Keratinocyte (primary cell): Measurements from ENCODE around the gene WFS1. TPM values are rescaled to one million over a fixed set of nuclear protein-coding genes. Genes with fewer than 3 reads are reported as not detected.

Experiments used
- DNase-seq: peaks from one replicate; pipeline ENCODE4 v3.0.0-alpha.2; 2011; ENCODE audit warnings: low read depth, missing footprints, low spot score
- FAIRE-seq: peaks from 2 replicates; lab custom pipeline; 2011; peaks lifted over from hg19 to GRCh38; lab: Jason Lieb, UNC
- H2AFZ ChIP-seq: 2 replicates; pipeline ENCODE4 v1.6.0; 2012; ENCODE audit warnings: low read length, control low read depth, inconsistent platforms; ENCODE audit not compliant: control insufficient read depth
- H3K27ac ChIP-seq: 2 replicates; pipeline ENCODE4 v1.5.1; 2011; ENCODE audit warnings: low read length; ENCODE audit not compliant: control insufficient read depth, insufficient read depth
- H3K27me3 ChIP-seq: 3 replicates; pipeline ENCODE4 v1.6.0; 2011; ENCODE audit warnings: low read length; ENCODE audit not compliant: control insufficient read depth, insufficient read depth; ENCODE audit errors: extremely low read depth
- H3K36me3 ChIP-seq, 2 experiments: 2 replicates in 1 of 2; 3 replicates in 1 of 2; pipeline ENCODE4 v1.5.1; 2011; ENCODE audit warnings: low read length in 2 of 2, mild to moderate bottlenecking in 1 of 2; ENCODE audit not compliant: control insufficient read depth in 2 of 2, insufficient read depth in 2 of 2; ENCODE audit errors: extremely low read depth in 1 of 2
- H3K4me1 ChIP-seq: 3 replicates; pipeline ENCODE4 v1.5.1; 2011; ENCODE audit warnings: low read length; ENCODE audit not compliant: control insufficient read depth, insufficient read depth; ENCODE audit errors: extremely low read depth
- H3K4me2 ChIP-seq: 3 replicates; pipeline ENCODE4 v1.6.0; 2011; ENCODE audit warnings: low read depth, low read length; ENCODE audit not compliant: control insufficient read depth, insufficient read depth; ENCODE audit errors: extremely low read depth
- H3K4me3 ChIP-seq, 3 experiments: fragments of 200-600 bp in 1 of 3; sonication (generic) in 1 of 3; 2 replicates in 2 of 3; 3 replicates in 1 of 3; pipeline ENCODE4 v1.5.1; 2011 to 2016; ENCODE audit warnings: low read length in 3 of 3, mild to moderate bottlenecking in 3 of 3, control low read depth in 2 of 3, inconsistent platforms in 1 of 3, low read depth in 1 of 3, mixed read lengths in 1 of 3, mixed run types in 1 of 3, moderate library complexity in 1 of 3; ENCODE audit not compliant: control insufficient read depth in 2 of 3, insufficient read depth in 2 of 3; ENCODE audit errors: extremely low read depth in 1 of 3
- H3K79me2 ChIP-seq: 2 replicates; pipeline ENCODE4 v1.6.0; 2012; ENCODE audit warnings: low read length; ENCODE audit not compliant: control insufficient read depth, insufficient read depth
- H3K9ac ChIP-seq: 3 replicates; pipeline ENCODE4 v1.6.0; 2011; ENCODE audit warnings: low read length; ENCODE audit not compliant: control insufficient read depth, insufficient read depth; ENCODE audit errors: extremely low read depth
- H3K9me1 ChIP-seq: 3 replicates; pipeline ENCODE4 v1.6.0; 2011; ENCODE audit warnings: low read length; ENCODE audit not compliant: control insufficient read depth, insufficient read depth; ENCODE audit errors: extremely low read depth
- H3K9me3 ChIP-seq: 2 replicates; pipeline ENCODE4 v1.5.1; 2012; ENCODE audit warnings: low read depth, low read length; ENCODE audit not compliant: control insufficient read depth
- H4K20me1 ChIP-seq: 3 replicates; pipeline ENCODE4 v1.6.0; 2011; ENCODE audit warnings: low read length; ENCODE audit not compliant: control insufficient read depth, insufficient read depth; ENCODE audit errors: extremely low read depth
- EZH2 ChIP-seq: IDR thresholded peaks from one replicate; pipeline ENCODE4 v1.6.1; 2012; ENCODE audit warnings: inconsistent platforms, mild to moderate bottlenecking, low read length, moderate library complexity
- dilution Hi-C: fragments of 300-500 bp; cut with MboI; formaldehyde crosslinking; loops from one replicate; pipeline ENCODE4 v1.7.0; 2020; ENCODE audit warnings: low sequenced_read_pairs; ENCODE audit not compliant: extremely low pct_ligation_motif_present
- polyA plus RNA-seq, 5 experiments: library from polyadenylated mRNA; depleted of rRNA in 3 of 5; stranded (reverse) in 3 of 5; stranded (forward) in 1 of 5; unstranded in 1 of 5; fragments of >200 nt; gene quantifications; 1 replicate in 1 of 5; 2 replicates in 3 of 5; 3 replicates in 1 of 5; pipeline versions ENCODE4 v1.2.1 to v1.2.3, GENCODE V29; 2011 to 2012; ENCODE audit warnings: missing spikeins in 2 of 5, low read depth in 1 of 5, low replicate concordance in 1 of 5
- TF ChIP-seq, protein P1 (sequence below), 3 experiments: IDR thresholded peaks in 1 of 3; conservative IDR thresholded peaks in 1 of 3; optimal IDR thresholded peaks in 1 of 3; 2 replicates in 2 of 3; 3 replicates in 1 of 3; pipeline versions ENCODE3 to v1.5.1; 2011; ENCODE audit warnings: low read length in 3 of 3, mild to moderate bottlenecking in 3 of 3, moderate library complexity in 2 of 3, control low read depth in 1 of 3, inconsistent platforms in 1 of 3; ENCODE audit not compliant: insufficient read depth in 2 of 3; ENCODE audit errors: extremely low read depth in 1 of 3

The WFS1 gene
- polyA plus RNA-seq, 1 donor (not counting 4 experiments of a cell fraction or from before 2014, with no cell fraction given), result 7.0 TPM

- no peak overlapping the region for H3K27ac ChIP-seq
- H3K4me3 ChIP-seq, result no peak overlapping the region
- H3K36me3 ChIP-seq, result peaks cover 0 to 3% of the 10 kb centered on the region in 2 experiments
- H3K27me3 ChIP-seq, result no peaks in the 10 kb centered on the region
- no peak overlapping the region for H3K9ac ChIP-seq
- H3K79me2 ChIP-seq, result no peaks in the 10 kb centered on the region
- dilution Hi-C loops, result no loop called here
- H2AFZ ChIP-seq, result no peak overlapping the region
- H4K20me1 ChIP-seq, result no peaks in the 10 kb centered on the region
- H3K9me3 ChIP-seq, result no peaks in the 10 kb centered on the region
- TF ChIP-seq EZH2, result no peak
- TF ChIP-seq, protein P1, sequence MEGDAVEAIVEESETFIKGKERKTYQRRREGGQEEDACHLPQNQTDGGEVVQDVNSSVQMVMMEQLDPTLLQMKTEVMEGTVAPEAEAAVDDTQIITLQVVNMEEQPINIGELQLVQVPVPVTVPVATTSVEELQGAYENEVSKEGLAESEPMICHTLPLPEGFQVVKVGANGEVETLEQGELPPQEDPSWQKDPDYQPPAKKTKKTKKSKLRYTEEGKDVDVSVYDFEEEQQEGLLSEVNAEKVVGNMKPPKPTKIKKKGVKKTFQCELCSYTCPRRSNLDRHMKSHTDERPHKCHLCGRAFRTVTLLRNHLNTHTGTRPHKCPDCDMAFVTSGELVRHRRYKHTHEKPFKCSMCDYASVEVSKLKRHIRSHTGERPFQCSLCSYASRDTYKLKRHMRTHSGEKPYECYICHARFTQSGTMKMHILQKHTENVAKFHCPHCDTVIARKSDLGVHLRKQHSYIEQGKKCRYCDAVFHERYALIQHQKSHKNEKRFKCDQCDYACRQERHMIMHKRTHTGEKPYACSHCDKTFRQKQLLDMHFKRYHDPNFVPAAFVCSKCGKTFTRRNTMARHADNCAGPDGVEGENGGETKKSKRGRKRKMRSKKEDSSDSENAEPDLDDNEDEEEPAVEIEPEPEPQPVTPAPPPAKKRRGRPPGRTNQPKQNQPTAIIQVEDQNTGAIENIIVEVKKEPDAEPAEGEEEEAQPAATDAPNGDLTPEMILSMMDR (optimal IDR thresholded peaks at IDR 0.05 in 1 of 3, IDR thresholded peaks at IDR 0.05 in 1 of 3, conservative IDR thresholded peaks at IDR 0.05 in 1 of 3; ENCODE audit: extremely low read depth in 1 of 3, insufficient read depth in 2 of 3, low read length in 3 of 3), result no peak
- DNase-seq (no peak), FAIRE-seq (no peak)
- H3K9me1 ChIP-seq, result no peaks in the 10 kb centered on the region
- H3K4me1 ChIP-seq, result peaks cover 9% of the 10 kb centered on the region
- H3K4me2 ChIP-seq, result no peak overlapping the region
These were observed 75.6 kb downstream of the WFS1 start for GRCh38 chr4:6345096-6345830.

DNA sequence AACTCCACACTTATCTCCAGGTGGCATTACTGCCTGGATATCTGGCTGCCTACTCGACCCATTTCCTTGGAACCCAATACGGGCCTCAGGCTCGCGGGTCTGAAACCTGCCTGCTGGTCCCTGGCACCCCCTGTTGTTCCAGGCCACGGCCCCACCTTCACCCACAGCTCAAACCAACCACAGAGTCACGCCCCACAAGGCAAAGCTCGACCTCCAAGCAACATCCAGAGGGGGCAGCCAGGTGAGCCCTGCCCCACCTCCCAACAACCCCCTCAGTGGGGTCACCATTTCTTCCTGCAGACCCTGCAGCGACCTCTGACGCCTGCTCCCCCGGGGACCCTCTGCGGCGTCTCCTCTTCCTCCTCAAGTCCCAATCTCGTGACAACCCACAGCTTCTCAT, 76.2 kb downstream of the WFS1 start:
- Histone ChIP-seq H3K4me3 (no peak overlapping the region), H3K79me2 (no peaks in the 10 kb centered on the region), H3K9me3 (no peaks in the 10 kb centered on the region), H3K36me3 (peaks cover 0 to 2% of the 10 kb centered on the region in 2 experiments), H3K4me1 (peaks cover 9% of the 10 kb centered on the region), H3K4me2 (no peak overlapping the region), H3K27ac (no peak overlapping the region), H2AFZ (no peak overlapping the region), H4K20me1 (no peaks in the 10 kb centered on the region), H3K9me1 (no peaks in the 10 kb centered on the region), H3K27me3 (no peaks in the 10 kb centered on the region), H3K9ac (no peak overlapping the region)
- TF ChIP-seq EZH2, result no peak
- TF ChIP-seq, protein P1 (optimal IDR thresholded peaks at IDR 0.05 in 1 of 3, IDR thresholded peaks at IDR 0.05 in 1 of 3, conservative IDR thresholded peaks at IDR 0.05 in 1 of 3; ENCODE audit: extremely low read depth in 1 of 3, insufficient read depth in 2 of 3, low read length in 3 of 3), result no peak
- FAIRE-seq, result no peak
- DNase-seq, result no peak
- dilution Hi-C loops, result no loop called here
